ENCODE data around the gene RTL10. TPM values are rescaled to one million over a fixed set of nuclear protein-coding genes. Genes with fewer than 3 reads are reported as not detected.

The RTL10 gene
- total RNA-seq, 1 experiment from 2014 or later: 24.4 TPM

GRCh38 chr22:19844377-19845053, 10.2 kb downstream of the RTL10 start:
- Histone ChIP-seq H3K27ac (ENCODE audit: insufficient read length, low read depth, low read length) (no peak overlapping the region), H3K4ac (ENCODE audit: low read depth, low read length) (no peak overlapping the region), H2BK12ac (ENCODE audit: insufficient read length, low read depth, low read length) (no peak overlapping the region), H4K5ac (ENCODE audit: insufficient read length, low read depth, low read length) (no peak overlapping the region), H3K14ac (ENCODE audit: insufficient read depth, low read length) (no peak overlapping the region; the same call in 1 of the 2 replicates), H3K18ac (ENCODE audit: insufficient read length, low read depth, low read length) (no peak overlapping the region), H3K4me2 (ENCODE audit: insufficient read depth, insufficient read length, low read length) (no peak overlapping the region), H2BK5ac (ENCODE audit: insufficient read length, low read length) (no peak overlapping the region), H3K27me3 (ENCODE audit: insufficient read depth, low read length) (no peaks in the 10 kb centered on the region), H2BK20ac (ENCODE audit: low read depth, low read length, poor library complexity, severe bottlenecking) (no peak overlapping the region), H2AK5ac (ENCODE audit: insufficient read length, low read length) (no peak overlapping the region), H4K8ac (replicated peaks; ENCODE audit: insufficient read length, low read depth, low read length) (no peak overlapping the region), H3K56ac (ENCODE audit: insufficient read length, low read depth, low read length) (no peak overlapping the region), H2AFZ (ENCODE audit: low read length) (no peak overlapping the region), H3K79me2 (ENCODE audit: insufficient read depth, low read length) (no peaks in the 10 kb centered on the region), H2BK120ac (ENCODE audit: low read depth, low read length, poor library complexity, severe bottlenecking) (no peak overlapping the region), H4K20me1 (ENCODE audit: control insufficient read depth, insufficient read depth, insufficient read length) (no peaks in the 10 kb centered on the region), H3K9me3 (ENCODE audit: control insufficient read depth, low read depth, low read length) (no peaks in the 10 kb centered on the region), H3K79me1 (ENCODE audit: insufficient read depth, low read depth, low read length, poor library complexity, severe bottlenecking) (no peaks in the 10 kb centered on the region), H2BK15ac (ENCODE audit: low read depth, low read length) (no peak overlapping the region), H3K4me1 (ENCODE audit: insufficient read depth, low read length) (no peaks in the 10 kb centered on the region), H3K23me2 (ENCODE audit: insufficient read length, low read depth, low read length, poor library complexity, severe bottlenecking) (no peaks in the 10 kb centered on the region), H3K9ac (ENCODE audit: extremely low read depth, insufficient read length, low read length) (no peak overlapping the region), H3T11ph (ENCODE audit: low read length) (no peak overlapping the region), H4K91ac (ENCODE audit: insufficient read length, low read depth, low read length) (no peak overlapping the region), H3K23ac (ENCODE audit: insufficient read length, low read depth, low read length) (no peak overlapping the region)
- DNase-seq: no peak
- H3K36me3 Mint-ChIP-seq (ENCODE audit: insufficient read depth in 1 of 3, low read depth in 3 of 3): peaks cover 10 to 21% (median 12%) of the 10 kb centered on the region in 3 experiments; a peak in 5 of 7 replicates
- H3K27ac Mint-ChIP-seq: peak overlapping the region in 2 of 3 experiments; percentile 15 to 70; a peak in 2 of 7 replicates
- peaks cover 10 to 16% of the 10 kb centered on the region in 2 experiments for H3K4me1 Mint-ChIP-seq
- TF ChIP-seq, protein P1, sequence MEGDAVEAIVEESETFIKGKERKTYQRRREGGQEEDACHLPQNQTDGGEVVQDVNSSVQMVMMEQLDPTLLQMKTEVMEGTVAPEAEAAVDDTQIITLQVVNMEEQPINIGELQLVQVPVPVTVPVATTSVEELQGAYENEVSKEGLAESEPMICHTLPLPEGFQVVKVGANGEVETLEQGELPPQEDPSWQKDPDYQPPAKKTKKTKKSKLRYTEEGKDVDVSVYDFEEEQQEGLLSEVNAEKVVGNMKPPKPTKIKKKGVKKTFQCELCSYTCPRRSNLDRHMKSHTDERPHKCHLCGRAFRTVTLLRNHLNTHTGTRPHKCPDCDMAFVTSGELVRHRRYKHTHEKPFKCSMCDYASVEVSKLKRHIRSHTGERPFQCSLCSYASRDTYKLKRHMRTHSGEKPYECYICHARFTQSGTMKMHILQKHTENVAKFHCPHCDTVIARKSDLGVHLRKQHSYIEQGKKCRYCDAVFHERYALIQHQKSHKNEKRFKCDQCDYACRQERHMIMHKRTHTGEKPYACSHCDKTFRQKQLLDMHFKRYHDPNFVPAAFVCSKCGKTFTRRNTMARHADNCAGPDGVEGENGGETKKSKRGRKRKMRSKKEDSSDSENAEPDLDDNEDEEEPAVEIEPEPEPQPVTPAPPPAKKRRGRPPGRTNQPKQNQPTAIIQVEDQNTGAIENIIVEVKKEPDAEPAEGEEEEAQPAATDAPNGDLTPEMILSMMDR (conservative IDR thresholded peaks at IDR 0.05): 0 out of 3 replicates have a peak, but pooled peaks have one; percentile 9
- H3K27me3 Mint-ChIP-seq (ENCODE audit: low read depth): no peaks in the 10 kb centered on the region
- H3K4me3 Mint-ChIP-seq: no peak overlapping the region; a peak in 1 of 5 replicates
- no peaks in the 10 kb centered on the region; a peak in 1 of 5 replicates for H3K9me3 Mint-ChIP-seq
- no CpG with 5 or more reads among the region's 18 CpGs for WGBS (ENCODE audit: extremely low coverage, insufficient read length, low lambda C conversion rate)

Data from H9 (cell line).